ACC112 (cell line): ENCODE measurements around the gene SETDB2.

Source experiments
- H2AFZ ChIP-seq: fragments of 200-600 bp; sonication (generic); one replicate; pipeline ENCODE4 v1.6.0; 2017; ENCODE audit warnings: antibody characterized with exemption, low read length; ENCODE audit not compliant: unreplicated experiment
- H3K27ac ChIP-seq: fragments of 200-600 bp; sonication (generic); 2 replicates; pipeline ENCODE4 v1.5.1; 2014; ENCODE audit warnings: low read depth, mild to moderate bottlenecking, antibody characterized with exemption, low read length, moderate library complexity
- H3K27me3 ChIP-seq: fragments of 200-600 bp; sonication (generic); 2 replicates; pipeline ENCODE4 v1.6.1; 2014; ENCODE audit warnings: mild to moderate bottlenecking, antibody characterized with exemption, low read length, moderate library complexity, mixed read lengths; ENCODE audit not compliant: insufficient read depth
- H3K36me3 ChIP-seq: fragments of 200-600 bp; sonication (generic); 2 replicates; pipeline ENCODE4 v1.6.1; 2016; ENCODE audit warnings: mild to moderate bottlenecking, antibody characterized with exemption, low read length, moderate library complexity, mixed read lengths; ENCODE audit not compliant: insufficient read depth
- H3K4me1 ChIP-seq: fragments of 200-600 bp; sonication (generic); one replicate; pipeline ENCODE4 v1.6.1; 2016; ENCODE audit warnings: low read length, mixed read lengths; ENCODE audit not compliant: insufficient read depth, unreplicated experiment, control insufficient read depth
- H3K4me3 ChIP-seq: fragments of 200-600 bp; sonication (generic); 2 replicates; pipeline ENCODE4 v1.5.1; 2014; ENCODE audit warnings: mild to moderate bottlenecking, low read depth, low read length
- H3K79me2 ChIP-seq: fragments of 200-600 bp; sonication (generic); one replicate; pipeline ENCODE4 v1.6.0; 2016; ENCODE audit warnings: low read length; ENCODE audit not compliant: control insufficient read depth, unreplicated experiment, insufficient read depth

SETDB2 gene

DNA sequence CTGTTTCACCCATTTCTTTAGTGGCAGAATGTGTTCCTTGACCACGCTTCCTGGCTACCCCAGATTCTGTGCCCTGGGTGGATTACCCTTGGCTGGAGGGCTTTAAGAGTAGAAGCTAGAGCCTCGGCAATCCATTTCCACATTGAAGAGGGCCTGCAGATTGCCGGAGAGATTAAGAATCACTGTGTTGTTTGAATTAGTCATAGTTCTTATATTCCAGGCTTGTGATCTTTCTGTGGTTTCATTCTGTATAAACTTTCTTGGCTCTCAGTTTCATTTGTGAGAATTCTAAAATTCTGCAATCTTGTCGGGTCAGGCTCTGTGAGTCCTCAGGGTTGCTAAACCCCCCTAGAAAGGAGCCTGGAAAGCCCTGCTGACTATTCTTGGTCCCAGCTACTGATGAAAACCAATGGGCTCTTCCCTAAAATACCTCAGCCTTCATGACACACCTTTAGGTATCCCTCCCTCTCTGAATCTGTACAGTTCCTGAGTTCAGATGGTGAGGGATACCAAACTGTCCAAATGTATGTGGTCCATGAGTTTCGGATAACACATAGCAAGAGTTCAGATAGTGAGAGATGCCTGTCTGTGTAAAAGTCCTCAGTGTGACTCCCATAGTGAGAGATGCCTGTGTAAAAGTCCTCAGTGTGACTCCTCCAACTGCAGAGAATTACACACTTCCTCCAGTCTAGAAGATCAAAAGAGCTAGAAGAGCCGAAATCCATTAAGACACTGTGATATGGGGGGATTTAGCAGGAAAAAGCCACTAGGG, 56.0 kb downstream of the SETDB2 start:
- no peaks in the 10 kb centered on the region for H3K36me3 ChIP-seq
- H3K4me1 ChIP-seq: peaks cover 21% of the 10 kb centered on the region
- H3K27me3 ChIP-seq: no peaks in the 10 kb centered on the region
- H3K79me2 ChIP-seq: no peaks in the 10 kb centered on the region
- peak overlapping the region; percentile 73 for H3K27ac ChIP-seq
- H2AFZ ChIP-seq: no peak overlapping the region
- peak overlapping the region; percentile 56 for H3K4me3 ChIP-seq

DNA sequence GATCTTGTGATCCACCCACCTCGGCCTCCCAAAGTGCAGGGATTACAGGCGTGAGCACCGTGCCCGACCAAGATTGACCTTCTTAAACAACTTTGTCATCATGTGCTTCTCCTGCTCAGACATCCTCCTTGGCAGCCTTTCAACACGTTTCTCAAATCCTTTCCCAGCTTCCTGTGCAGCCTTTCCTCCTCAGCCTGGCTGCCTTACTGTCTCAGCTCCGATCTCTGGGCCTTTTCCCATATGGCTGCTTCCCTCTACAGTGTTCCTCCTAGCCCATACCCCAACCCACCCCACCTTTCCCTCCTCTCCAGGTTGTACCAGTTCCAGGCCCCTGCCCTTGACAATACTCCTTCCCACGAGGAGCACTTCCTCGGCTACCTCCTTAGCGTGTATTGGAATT, 58.9 kb downstream of the SETDB2 start:
- Histone ChIP-seq H3K36me3 (peaks cover 3% of the 10 kb centered on the region; the same call in 1 of the 2 replicates), H2AFZ (no peak overlapping the region)

DNA sequence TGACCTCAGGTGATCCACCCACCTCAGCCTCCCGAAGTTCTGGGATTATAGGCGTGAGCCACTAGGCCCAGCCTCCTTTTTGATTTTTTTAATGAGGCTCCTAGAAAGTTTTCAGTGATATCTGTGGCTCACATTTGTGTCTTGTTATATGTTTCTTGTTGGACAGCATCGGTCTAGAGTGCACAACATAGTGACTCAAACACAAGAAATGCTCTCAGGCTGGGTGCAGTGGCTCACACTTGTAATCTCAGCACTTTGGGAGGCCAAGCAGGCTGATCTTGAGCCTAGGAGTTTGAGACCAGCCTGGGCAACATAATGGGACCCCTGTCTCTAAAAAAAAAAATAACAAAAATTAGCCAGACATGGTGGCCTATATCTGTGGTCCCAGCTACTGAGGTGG, 59.9 kb downstream of the SETDB2 start:
- H3K36me3 ChIP-seq: peaks cover 3% of the 10 kb centered on the region; the same call in 1 of the 2 replicates
- H2AFZ ChIP-seq: no peak overlapping the region
- no peak overlapping the region for H3K27ac ChIP-seq

More for the DNA sequence above, 58.9 kb downstream of the SETDB2 start:
- Histone ChIP-seq H3K4me1 (peaks cover 21% of the 10 kb centered on the region), H3K27me3 (no peaks in the 10 kb centered on the region), H3K27ac (no peak overlapping the region), H3K79me2 (no peaks in the 10 kb centered on the region), H3K4me3 (no peak overlapping the region)

DNA sequence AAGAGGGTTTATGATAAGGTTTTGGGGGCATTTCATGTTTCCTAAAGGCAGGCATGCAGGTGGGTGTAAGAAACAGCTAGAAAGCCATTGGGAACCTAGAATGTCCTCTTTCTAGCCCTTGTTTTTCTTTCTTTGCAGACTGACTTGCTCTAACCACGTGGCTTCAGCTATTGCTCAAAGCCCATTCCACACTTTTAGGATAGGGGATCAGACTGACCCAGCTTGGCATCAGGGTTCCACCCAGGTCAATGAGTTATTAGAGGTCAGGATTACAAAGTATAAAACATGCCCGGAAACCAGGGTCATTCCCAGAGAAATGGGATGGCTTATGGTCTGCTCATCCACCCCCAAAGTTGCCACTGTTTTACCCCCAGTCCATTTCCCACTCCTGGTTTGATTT, 68.5 kb downstream of the SETDB2 start:
- Histone ChIP-seq H2AFZ (no peak overlapping the region), H3K27me3 (no peaks in the 10 kb centered on the region), H3K4me3 (no peak overlapping the region), H3K36me3 (peaks cover 4% of the 10 kb centered on the region), H3K27ac (no peak overlapping the region), H3K4me1 (no peaks in the 10 kb centered on the region), H3K79me2 (peaks cover 2% of the 10 kb centered on the region)

More for the DNA sequence above, 59.9 kb downstream of the SETDB2 start:
- H3K79me2 ChIP-seq: no peaks in the 10 kb centered on the region
- no peak overlapping the region for H3K4me3 ChIP-seq
- peaks cover 16% of the 10 kb centered on the region for H3K4me1 ChIP-seq
- H3K27me3 ChIP-seq: no peaks in the 10 kb centered on the region

DNA sequence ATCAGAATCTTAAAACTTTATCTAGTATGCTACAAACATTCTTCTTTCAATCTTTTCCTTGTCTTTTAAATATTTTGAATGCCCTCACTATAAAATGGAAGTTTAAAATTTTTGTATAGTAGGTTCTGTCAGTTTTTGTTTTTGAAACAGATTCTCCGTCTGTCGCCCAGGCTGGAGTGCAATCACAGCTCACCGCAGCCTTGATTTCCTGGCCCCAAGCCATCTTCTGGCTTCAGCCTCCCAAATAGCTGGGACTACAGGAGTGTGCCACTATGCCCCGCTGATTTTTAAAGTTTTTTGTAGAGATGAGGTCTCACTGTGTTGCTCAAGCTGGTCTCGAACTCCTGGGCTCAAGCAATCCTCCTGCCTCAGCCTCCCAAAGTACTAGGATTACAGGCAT, 72.4 kb downstream of the SETDB2 start:
- Histone ChIP-seq H3K79me2 (no peaks in the 10 kb centered on the region), H3K27me3 (no peaks in the 10 kb centered on the region), H3K4me3 (no peak overlapping the region), H3K36me3 (peaks cover 4% of the 10 kb centered on the region), H3K27ac (no peak overlapping the region), H3K4me1 (no peaks in the 10 kb centered on the region), H2AFZ (no peak overlapping the region)

DNA sequence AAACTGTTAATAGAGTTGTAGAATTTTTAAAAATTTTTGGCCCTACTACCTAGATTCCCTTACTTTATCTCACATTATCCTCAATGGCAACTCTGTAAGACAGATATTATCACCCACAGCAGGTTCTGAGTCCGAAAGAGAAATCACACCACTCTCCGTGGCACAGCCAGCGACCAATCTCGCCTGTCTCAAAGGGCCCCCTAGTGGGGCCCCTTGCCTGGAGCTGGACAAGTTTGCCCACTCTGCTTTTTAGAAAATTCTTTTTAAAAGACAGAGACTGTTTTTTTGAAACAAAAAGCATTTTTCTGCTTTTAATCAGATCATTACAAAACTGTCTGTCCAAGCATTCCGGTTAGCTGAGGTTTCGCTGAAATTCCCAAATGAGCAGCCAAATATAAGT, 73.4 kb downstream of the SETDB2 start:
- Histone ChIP-seq H3K27me3 (no peaks in the 10 kb centered on the region), H2AFZ (no peak overlapping the region), H3K27ac (no peak overlapping the region), H3K36me3 (no peaks in the 10 kb centered on the region; the same call in 1 of the 2 replicates), H3K4me3 (no peak overlapping the region), H3K4me1 (no peaks in the 10 kb centered on the region), H3K79me2 (no peaks in the 10 kb centered on the region)

DNA sequence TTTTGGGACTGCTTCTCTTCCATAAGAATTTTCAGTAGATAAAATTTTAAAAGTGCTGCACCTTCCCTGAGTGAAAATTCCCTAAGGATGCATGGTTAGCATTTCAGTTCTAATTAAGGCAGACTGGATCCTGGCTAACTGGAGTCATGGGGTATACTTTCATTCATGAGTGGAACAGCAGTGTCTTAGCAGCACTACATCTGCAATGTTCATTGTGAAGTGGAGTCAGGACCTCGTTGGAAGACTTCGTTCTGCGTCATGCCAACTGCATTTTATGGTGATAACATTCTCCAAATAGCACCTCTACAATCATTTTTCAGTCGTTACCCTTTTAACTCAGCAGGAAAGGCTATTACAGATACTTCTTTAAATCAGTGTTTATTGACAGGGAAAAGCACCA, 77.2 kb downstream of the SETDB2 start:
- Histone ChIP-seq H3K27ac (no peak overlapping the region), H3K4me3 (no peak overlapping the region), H3K36me3 (peaks cover 6% of the 10 kb centered on the region; the same call in 1 of the 2 replicates), H2AFZ (no peak overlapping the region), H3K4me1 (no peaks in the 10 kb centered on the region), H3K79me2 (no peaks in the 10 kb centered on the region), H3K27me3 (no peaks in the 10 kb centered on the region)

DNA sequence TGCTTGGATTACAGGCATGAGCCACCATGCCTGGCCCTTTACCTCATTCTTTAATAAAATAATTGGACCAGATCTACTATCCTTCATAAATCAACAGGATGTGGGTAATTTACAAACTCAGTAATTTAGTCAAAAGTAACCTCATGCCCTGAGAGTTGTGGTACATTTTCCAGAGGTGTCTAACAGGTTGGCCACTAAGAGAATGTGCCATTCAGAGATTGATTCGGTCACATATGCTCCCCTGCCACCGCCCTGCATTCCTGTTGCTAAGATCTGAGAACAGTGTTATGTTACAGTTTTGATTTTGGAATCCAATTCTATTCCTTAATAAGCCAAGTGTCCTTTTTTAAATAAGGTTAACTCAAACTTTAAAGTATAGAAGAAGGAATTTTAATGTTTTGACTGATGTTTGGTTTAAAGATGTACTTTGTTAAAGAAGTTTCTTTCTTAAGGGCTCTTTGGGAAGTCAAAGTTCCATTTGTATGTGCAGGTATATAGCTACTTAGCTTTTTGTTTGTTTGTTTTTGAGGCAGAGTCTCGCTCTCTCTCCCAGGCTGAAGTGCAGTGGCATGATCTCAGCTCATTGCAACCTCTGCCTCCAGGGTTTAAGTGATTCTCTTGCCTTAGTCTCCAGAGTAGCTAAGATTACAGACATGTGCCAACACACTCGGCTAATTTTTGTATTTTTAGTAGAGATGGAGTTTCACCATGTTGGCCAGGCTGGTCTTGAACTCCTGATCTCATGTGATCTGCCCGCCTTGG, 80.8 kb downstream of the SETDB2 start:
- H2AFZ ChIP-seq: no peak overlapping the region
- H3K4me3 ChIP-seq: no peak overlapping the region
- H3K4me1 ChIP-seq: no peaks in the 10 kb centered on the region
- no peaks in the 10 kb centered on the region for H3K79me2 ChIP-seq
- H3K36me3 ChIP-seq: peaks cover 11% of the 10 kb centered on the region; the same call in 1 of the 2 replicates
- no peak overlapping the region for H3K27ac ChIP-seq
- H3K27me3 ChIP-seq: no peaks in the 10 kb centered on the region

DNA sequence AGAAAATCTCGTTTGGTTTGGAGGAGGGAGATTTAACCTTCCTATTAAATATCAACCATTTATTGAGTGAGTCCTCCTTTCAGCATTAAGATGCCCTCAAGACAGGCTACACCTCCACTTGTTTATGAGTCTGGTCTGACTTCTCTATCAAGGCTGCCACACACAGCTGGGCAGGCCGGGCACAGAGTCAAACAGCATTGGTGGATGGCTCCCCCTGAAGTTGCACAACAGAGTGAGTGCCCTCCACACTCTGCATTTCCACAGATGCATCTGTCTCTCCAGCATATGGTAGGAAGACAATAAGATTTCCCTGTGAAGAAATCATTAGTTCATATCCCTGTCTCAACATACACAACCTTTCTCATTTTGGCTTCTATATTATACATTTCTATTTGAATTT, 83.0 kb downstream of the SETDB2 start:
- Histone ChIP-seq H3K79me2 (no peaks in the 10 kb centered on the region), H2AFZ (no peak overlapping the region), H3K27me3 (no peaks in the 10 kb centered on the region), H3K4me3 (no peak overlapping the region), H3K27ac (no peak overlapping the region), H3K36me3 (peaks cover 11% of the 10 kb centered on the region; the same call in 1 of the 2 replicates), H3K4me1 (no peaks in the 10 kb centered on the region)

DNA sequence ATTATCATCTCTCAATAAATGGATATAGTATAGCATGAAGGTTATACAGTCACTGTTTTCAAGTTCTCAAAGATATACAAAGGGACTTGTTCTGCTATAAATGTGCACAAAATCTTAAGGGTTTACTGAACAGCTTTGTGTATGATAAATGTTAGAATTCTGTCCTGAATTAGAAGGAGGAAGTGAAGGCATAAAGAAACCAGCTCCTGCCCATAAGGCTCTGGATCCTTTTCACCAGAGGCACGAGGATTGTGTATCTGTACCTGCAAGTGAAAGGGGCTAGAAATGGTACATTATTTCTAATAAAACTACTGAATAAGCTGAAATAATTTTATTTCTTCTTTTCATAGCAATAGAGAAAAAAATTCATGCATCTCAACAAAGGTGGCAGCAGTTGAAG, 84.1 kb downstream of the SETDB2 start:
- no peaks in the 10 kb centered on the region for H3K79me2 ChIP-seq
- no peaks in the 10 kb centered on the region for H3K27me3 ChIP-seq
- H3K27ac ChIP-seq: no peak overlapping the region
- H3K4me1 ChIP-seq: no peaks in the 10 kb centered on the region
- no peak overlapping the region for H2AFZ ChIP-seq
- peaks cover 9% of the 10 kb centered on the region; the same call in 1 of the 2 replicates for H3K36me3 ChIP-seq
- no peak overlapping the region for H3K4me3 ChIP-seq
